HS-27A (cell line): ENCODE measurements around the gene TEAD4.
"Not testable (repeated sequence)": the region's sequence is repeated elsewhere in the genome, so short reads cannot be mapped to it uniquely, and the experiment has no call there.

Experiments used
- DNase-seq: peaks from one replicate; pipeline ENCODE4 v3.0.0-alpha.2; 2012; ENCODE audit warnings: low read depth, missing footprints

The TEAD4 gene

DNA sequence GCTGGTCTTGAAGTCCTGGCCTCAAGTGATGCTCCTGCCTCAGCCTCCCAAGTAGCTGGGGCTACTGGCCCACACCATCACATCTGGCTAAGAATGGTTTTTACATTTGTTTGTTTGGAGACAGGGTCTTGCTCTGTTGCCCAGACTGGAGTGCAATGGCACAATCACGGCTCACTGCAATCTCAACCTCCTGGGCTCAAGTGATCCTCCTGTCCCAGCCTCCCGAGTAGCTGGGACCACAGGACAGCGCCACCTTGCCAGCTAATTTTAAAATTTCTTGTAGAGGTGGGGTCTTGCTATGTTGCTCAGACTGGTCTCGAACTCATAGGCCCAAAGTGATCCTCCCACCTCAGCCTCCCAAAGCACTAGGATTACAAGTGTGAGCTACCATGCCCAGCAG is 89.3 kb downstream of the TEAD4 start:
- DNase-seq: no peak

GRCh38 chr12:3049176-3049575 is 90.0 kb downstream of the TEAD4 start:
- no peak for DNase-seq

- DNase-seq: no peak
These were observed 90.5 kb downstream of the TEAD4 start for GRCh38 chr12:3049611-3050249.

DNA sequence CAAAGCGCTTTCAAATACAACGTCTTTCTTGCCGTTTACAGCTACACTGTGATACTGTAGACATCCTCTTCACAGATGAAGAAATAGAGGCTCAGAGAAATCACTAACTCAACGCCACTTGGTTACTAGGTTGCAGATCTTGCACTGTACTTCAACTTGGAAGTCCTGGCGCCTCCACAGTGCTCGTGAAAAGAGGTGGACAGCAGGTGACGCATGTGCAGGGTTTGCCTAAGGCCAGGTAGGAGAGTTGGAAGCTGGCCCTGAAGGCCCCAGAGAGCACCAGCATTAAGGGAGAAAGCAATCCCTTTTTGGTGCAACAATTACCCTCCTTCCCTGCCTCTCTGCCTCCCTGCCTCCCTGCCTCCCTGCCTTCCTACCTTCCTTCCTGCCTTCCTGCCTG is 95.2 kb downstream of the TEAD4 start:
- DNase-seq: no peak

DNA sequence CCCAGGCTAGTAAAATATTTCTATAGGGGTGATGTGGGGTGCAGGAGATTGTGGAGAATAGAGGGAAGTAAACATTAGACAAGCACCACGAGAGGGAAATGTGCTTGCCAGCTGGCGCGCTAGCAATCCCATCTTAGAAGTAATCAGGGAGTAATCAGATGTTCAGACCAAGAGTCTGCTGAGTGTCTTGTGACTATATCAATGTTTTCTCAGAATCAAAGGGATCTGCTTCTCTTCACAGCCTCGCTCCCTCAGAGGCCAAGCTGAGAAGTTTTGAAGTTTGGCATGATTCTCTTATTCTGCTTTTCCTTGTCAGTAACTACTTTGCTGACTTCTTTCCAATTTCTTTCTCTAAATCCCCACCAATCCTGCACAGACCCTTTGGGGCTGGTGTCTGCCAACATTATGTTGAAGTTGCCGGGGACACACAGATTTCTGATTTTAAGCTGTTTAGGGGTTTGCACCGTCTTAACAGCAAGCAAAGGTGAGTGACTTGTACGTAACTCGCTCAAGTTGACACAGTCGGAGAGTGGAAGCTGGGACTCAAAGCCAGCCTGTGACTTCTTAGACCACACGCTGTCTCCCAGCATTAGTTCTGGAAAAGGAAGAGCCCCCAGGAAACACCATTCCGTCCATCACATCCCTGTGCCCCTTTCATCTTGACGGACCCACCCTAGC is 96.0 kb downstream of the TEAD4 start:
- no peak for DNase-seq

DNA sequence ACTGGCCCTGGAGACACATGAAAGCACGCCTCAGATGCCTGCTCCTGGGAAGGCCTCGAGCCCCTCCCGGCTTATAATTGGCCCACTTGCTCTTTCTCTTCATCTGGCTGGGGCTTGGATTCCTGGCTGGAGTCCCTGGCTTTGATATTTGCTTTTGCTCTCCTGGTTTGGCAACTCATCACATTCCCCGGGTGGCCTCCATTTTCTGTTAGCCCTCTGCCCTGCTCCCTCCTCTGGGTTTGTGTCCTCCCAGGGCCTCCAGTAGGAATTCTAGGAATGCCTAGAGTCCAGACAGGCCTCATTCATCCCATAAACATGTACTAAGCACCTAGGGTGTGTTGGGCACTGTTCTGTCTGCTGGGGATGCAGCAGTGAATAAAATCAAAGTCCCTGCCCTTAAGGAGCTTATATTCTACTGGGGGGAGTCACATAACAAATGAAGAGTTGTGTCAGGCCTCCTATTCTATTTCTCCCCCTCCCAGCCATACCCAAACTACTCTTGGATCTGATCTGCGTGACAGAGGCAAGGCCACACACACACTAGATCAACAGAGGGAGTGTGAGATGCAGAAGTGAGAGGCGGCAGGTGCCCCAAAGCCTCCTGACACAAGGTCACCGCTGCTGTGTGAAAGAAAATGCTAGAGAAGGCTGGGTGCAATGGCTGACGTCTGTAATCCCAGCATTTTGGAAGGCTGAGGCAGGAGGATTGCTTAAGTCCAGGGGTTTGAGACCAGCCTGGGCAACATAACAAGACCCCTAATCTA is 96.7 kb downstream of the TEAD4 start:
- DNase-seq: no peak

- no peak for DNase-seq
These were observed 101.9 kb downstream of the TEAD4 start for GRCh38 chr12:3061059-3061458.

GRCh38 chr12:3061501-3062215 is 102.5 kb downstream of the TEAD4 start:
- no peak for DNase-seq

- no peak for DNase-seq
These were observed 106.1 kb downstream of the TEAD4 start for GRCh38 chr12:3065300-3065699.

DNA sequence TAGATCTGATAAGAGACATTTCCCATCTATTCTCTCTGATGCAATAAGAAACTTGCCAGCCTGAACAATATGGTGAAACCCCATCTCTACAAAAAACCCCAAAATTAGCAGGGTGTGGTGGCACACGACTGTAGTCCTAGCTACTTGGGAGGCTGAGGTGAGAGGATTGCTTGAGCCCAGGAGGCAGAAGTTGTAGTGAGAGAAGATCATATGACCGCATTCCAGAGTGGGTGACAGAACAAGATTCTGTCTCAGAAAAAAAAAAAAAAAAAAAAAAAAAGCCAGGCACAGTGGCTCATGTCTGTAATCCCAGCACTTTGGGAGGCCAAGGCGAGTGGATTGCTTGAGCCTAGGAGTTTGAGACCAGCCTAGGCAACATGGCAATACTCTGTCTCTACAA is 106.6 kb downstream of the TEAD4 start:
- not testable (repeated sequence) for DNase-seq

DNA sequence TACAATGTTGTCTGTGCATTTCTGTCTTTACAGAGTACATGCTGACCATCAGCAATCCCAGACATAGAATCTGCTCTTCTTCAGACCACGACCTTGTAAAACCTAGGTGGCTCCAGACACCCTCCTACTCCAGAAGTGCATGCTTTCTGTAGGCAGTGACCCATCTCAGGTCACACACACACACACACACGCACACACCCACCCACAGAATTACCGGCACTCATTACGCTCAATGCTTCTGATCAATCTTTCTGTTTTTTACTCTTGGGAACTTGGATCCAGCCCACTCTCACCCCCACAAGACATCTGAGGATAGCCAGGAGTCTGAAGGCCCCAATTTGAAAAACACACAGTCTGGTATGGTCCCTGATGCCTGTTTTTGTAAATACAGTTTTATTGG is 110.5 kb downstream of the TEAD4 start:
- no peak for DNase-seq

- no peak for DNase-seq
These were observed 111.9 kb downstream of the TEAD4 start for GRCh38 chr12:3071107-3071506.

- no peak for DNase-seq
These were observed 112.5 kb downstream of the TEAD4 start for GRCh38 chr12:3071710-3072109.

DNA sequence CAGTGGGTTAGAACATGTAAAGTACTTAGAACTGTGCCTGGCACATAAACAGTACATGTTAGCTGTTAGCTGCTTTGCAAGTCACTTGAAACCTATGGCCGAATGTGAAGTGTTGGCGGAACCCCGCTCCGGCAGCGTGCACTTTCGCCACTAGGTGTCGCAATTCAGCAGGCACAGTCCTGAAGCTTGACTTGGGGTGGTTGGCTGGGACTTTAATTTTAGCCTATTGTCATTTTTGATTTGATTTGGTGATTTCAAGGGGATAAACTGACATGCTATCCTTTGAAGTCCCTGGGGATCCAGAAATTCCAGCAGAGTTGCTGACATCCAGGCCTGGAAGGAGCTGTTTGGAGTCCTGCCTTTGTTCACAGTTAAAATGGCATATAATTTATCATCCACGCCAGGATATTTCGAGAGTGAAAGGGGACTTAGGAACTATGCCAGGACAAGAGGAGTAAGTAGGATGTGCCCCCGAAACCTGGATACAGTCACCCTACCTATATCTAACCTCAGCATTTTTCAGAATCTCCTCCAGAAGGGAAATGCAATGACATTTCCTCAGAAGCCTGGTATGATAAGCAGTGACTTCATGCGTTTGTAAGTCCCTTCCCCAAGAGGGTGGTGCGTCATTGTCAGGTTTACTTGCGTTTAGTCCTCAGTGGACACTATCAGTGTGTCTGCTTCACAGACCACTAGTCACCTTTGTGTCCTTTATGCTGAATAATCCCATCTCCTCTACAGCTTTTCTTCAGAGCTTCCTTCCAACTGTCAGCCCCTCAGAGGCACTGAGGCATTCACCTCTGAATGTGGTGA is 114.4 kb downstream of the TEAD4 start:
- DNase-seq: peak; percentile 83

DNA sequence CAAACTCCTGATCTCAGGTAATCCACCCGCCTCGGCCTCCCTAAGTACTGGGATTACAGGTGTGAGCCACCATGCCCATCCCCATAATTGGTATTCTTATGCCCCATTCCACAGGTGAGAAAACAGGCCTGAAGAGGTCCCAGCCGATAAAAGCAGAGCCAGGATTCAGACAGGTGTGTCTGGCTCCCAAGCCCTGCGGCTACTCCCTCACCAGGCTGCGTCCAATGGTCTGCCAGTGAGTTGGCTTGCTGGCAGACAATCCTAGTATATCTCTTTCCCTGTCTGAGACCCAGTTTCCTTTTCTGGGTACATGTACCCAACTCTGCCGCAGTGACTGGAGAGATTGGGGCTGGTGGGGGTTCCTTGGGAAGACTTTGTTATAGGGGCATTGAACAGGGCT is 116.1 kb downstream of the TEAD4 start:
- no peak for DNase-seq

- peak; percentile 47 for DNase-seq
These were observed 117.8 kb downstream of the TEAD4 start, which contains the start of gene TSPAN9 for GRCh38 chr12:3076730-3077571. TSS of gene TSPAN9 (plus strand) at chr12:3077379. CDS start at chr12:3201194, 123,815 bp downstream.

GRCh38 chr12:3077572-3078081 is 118.4 kb downstream of the TEAD4 start:
- no peak for DNase-seq

DNA sequence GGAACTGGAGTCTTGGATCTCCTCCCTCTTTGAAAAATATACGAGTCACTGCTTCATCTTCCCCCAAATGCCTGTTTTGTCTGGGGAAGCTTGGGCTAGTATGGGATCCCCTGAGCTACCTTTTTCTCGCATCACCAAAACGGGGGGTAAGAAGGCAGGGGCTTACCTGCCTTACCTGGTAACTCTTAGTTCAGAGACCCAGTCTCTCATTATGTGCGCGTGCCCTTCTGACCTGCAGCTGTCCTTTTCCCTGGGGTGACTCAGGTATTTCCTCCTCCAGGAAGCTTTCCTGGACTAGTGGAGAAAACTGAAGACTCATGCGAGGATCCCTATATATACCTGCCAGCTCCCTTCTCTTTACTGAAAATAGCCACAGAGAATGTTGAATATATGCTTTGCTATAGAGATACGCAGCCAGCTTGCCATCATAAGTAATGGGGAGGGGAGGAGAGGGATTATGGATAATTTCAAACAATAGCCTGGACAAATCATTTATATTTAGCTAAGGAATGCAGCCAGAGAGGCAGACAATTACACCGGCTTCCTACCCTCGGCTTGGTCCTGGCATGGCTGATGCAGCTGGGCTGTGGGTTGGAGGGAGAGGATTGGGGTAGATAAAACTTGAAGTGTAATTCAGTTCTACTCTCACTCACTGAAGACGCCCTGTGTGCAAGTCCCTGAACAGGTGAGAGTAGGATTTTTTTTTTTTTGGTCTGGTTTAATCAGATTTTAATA is 119.1 kb downstream of the TEAD4 start:
- DNase-seq: no peak

DNA sequence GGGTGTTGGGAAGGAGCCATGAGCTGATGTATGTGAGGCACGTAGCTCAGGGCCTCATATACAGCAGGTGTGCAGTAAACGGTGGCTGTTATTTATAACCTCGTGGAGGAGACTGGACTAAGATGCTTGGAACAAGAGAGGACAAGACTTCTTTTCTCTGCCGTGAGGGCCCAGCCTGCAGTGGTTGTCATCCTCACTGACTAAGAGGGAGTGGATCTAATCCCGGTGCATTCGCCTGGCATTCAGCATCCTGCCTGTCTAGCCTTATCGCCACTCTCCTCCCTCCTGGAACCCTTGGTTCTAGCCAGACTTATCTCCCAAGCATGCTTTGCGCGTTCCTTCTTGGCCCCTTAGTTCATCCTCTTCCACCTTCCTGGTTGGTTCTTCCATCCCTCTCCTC is 121.9 kb downstream of the TEAD4 start:
- no peak for DNase-seq

DNA sequence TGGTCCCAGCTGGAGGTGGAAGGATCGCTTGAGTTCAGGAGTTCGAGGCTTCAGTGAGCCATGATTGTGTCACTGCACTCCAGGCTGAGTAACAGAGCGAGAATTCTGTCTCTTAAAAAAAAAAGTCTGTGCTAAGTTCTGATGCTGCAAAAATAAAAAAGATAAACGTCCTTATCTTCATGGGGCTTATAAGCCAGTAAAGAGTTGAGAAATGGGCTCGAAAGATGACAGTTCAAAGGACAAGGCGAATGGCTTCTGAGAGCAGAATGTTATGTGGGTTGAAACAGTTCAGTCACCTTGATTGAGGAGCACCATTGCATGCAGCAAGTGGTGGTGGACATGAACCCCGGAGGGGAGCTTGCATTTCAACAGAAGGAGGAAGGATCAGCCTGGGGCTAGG is 122.7 kb downstream of the TEAD4 start:
- no peak for DNase-seq
